ENCODE results near the gene AMIGO3.
"Not testable (repeated sequence)": the region's sequence is repeated elsewhere in the genome, so short reads cannot be mapped to it uniquely, and the experiment has no call there.

DNA sequence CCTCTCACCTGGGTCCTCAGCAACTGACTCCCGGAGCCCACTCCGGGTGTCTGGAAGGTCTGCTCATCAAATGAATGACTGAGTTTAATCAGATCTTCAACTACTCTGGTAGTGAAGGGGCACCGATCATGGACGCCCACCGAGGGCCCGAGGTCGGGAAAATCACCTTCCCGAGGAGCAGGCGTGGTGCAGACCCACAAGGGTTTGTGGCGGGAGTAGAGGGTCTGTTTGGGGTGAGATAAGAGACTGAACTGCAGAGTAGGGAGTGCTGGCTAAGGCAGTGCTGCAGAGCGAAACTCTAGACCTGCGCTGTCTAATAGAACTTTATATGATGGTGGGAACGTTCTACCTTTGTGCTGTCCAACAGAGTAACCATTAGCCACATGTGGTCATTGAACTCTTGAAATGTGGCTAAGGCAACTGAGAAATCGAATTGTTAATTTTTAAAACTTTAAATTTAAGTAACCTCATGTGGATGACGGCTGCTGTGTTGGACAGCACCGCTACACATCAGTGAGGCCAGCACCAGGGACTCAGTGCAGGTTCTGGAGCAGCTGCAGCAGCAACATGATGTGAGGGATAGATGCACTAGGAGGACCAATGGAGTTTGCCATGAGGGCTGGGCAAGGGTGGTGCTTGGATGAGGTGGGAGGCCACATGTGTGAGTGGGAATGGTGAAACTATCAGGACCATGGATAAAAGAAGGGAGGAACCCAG, 29.4 kb downstream of the AMIGO3 start:
- TF ChIP-seq ZBTB7A (IDR thresholded peaks at IDR 0.05; ENCODE audit: low read depth); TAF1 (IDR thresholded peaks at IDR 0.05; ENCODE audit: low read depth); RAD21 (IDR thresholded peaks at IDR 0.05; ENCODE audit: low read depth); YY1 (IDR thresholded peaks at IDR 0.05; ENCODE audit: low read depth); NFIC (IDR thresholded peaks at IDR 0.05); EP300 (IDR thresholded peaks at IDR 0.05; ENCODE audit: borderline replicate concordance); CREB1 (IDR thresholded peaks at IDR 0.05; ENCODE audit: low read depth); CEBPB (IDR thresholded peaks at IDR 0.05): not testable (repeated sequence)
- TF ChIP-seq, protein P1, sequence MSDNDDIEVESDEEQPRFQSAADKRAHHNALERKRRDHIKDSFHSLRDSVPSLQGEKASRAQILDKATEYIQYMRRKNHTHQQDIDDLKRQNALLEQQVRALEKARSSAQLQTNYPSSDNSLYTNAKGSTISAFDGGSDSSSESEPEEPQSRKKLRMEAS (IDR thresholded peaks at IDR 0.05), result not testable (repeated sequence)
- TF ChIP-seq, protein P2, sequence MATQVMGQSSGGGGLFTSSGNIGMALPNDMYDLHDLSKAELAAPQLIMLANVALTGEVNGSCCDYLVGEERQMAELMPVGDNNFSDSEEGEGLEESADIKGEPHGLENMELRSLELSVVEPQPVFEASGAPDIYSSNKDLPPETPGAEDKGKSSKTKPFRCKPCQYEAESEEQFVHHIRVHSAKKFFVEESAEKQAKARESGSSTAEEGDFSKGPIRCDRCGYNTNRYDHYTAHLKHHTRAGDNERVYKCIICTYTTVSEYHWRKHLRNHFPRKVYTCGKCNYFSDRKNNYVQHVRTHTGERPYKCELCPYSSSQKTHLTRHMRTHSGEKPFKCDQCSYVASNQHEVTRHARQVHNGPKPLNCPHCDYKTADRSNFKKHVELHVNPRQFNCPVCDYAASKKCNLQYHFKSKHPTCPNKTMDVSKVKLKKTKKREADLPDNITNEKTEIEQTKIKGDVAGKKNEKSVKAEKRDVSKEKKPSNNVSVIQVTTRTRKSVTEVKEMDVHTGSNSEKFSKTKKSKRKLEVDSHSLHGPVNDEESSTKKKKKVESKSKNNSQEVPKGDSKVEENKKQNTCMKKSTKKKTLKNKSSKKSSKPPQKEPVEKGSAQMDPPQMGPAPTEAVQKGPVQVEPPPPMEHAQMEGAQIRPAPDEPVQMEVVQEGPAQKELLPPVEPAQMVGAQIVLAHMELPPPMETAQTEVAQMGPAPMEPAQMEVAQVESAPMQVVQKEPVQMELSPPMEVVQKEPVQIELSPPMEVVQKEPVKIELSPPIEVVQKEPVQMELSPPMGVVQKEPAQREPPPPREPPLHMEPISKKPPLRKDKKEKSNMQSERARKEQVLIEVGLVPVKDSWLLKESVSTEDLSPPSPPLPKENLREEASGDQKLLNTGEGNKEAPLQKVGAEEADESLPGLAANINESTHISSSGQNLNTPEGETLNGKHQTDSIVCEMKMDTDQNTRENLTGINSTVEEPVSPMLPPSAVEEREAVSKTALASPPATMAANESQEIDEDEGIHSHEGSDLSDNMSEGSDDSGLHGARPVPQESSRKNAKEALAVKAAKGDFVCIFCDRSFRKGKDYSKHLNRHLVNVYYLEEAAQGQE (IDR thresholded peaks at IDR 0.05; ENCODE audit: low read depth), result peak; percentile 44; the same call in 1 of the 2 replicates

Data from Ishikawa (cell line).